H1 (cell line): ENCODE results near the gene SRXN1. TPM values are rescaled to one million over a fixed set of nuclear protein-coding genes. Genes with fewer than 3 reads are reported as not detected.

Experiments used
- CTCF ChIA-PET: fragments of 300-600 bp; sonication (Branson Sonifier 250); formaldehyde crosslinking; loops from one replicate; lab custom pipeline; 2021; ENCODE audit not compliant: partially characterized antibody; lab: Charles Lee
- POLR2A ChIA-PET: fragments of 300-600 bp; sonication (Branson Sonifier 250); formaldehyde crosslinking; loops from one replicate; lab custom pipeline; 2021; ENCODE audit warnings: inconsistent platforms; ENCODE audit not compliant: partially characterized antibody; lab: Charles Lee
- DNase-seq, 2 experiments: peaks; one replicate each; pipeline versions ENCODE4 v3.0.0 to v3.0.0-alpha.2; 2010 to 2022; ENCODE audit warnings: low spot score in 2 of 2, low read depth in 1 of 2, mixed read lengths in 1 of 2
- FAIRE-seq: peaks from 2 replicates; lab custom pipeline; 2011; peaks lifted over from hg19 to GRCh38; lab: Jason Lieb, UNC
- H2AFZ ChIP-seq: 2 replicates; pipeline ENCODE4 v1.8.1; 2012; ENCODE audit warnings: low read length, inconsistent platforms
- H2AK5ac ChIP-seq: 2 replicates; pipeline ENCODE4 v1.6.1; 2013; ENCODE audit warnings: low read depth, low read length
- H2BK120ac ChIP-seq: replicated peaks from 2 replicates; pipeline ENCODE3; 2013; ENCODE audit warnings: low read depth, low read length, inconsistent platforms
- H2BK12ac ChIP-seq: 2 replicates; pipeline ENCODE4 v1.6.1; 2013; ENCODE audit warnings: low read depth, low read length
- H2BK15ac ChIP-seq: 2 replicates; pipeline ENCODE4 v1.6.1; 2013; ENCODE audit warnings: low read length
- H2BK20ac ChIP-seq: 2 replicates; pipeline ENCODE4 v1.6.1; 2013; ENCODE audit warnings: low read length
- H2BK5ac ChIP-seq: 2 replicates; pipeline ENCODE4 v1.6.1; 2013; ENCODE audit warnings: low read depth, low read length
- H3K14ac ChIP-seq: 2 replicates; pipeline ENCODE4 v1.6.1; 2013; ENCODE audit warnings: inconsistent platforms; ENCODE audit not compliant: insufficient read length
- H3K18ac ChIP-seq: 2 replicates; pipeline ENCODE4 v1.6.1; 2013; ENCODE audit warnings: low read length; ENCODE audit errors: extremely low read depth
- H3K23ac ChIP-seq: 2 replicates; pipeline ENCODE4 v1.6.1; 2013; ENCODE audit warnings: inconsistent platforms; ENCODE audit not compliant: insufficient read length
- H3K23me2 ChIP-seq: 2 replicates; pipeline ENCODE4 v1.6.1; 2013; ENCODE audit warnings: low read depth, low read length
- H3K27ac ChIP-seq: 2 replicates; pipeline ENCODE4 v1.6.1; 2011; ENCODE audit warnings: low read depth, low read length, inconsistent platforms
- H3K27me3 ChIP-seq, 4 experiments: replicated peaks in 1 of 4; 1 replicate in 1 of 4; 2 replicates in 3 of 4; pipeline versions ENCODE4 v1.6.1 to v1.8.1; 2011 to 2013; ENCODE audit warnings: low read length in 3 of 4, mild to moderate bottlenecking in 3 of 4, inconsistent platforms in 2 of 4, mixed read lengths in 2 of 4, moderate library complexity in 1 of 4; ENCODE audit not compliant: control insufficient read depth in 3 of 4, insufficient read depth in 3 of 4; ENCODE audit errors: extremely low read depth in 1 of 4
- H3K36me3 ChIP-seq, 4 experiments: 2 replicates each; pipeline versions ENCODE4 v1.6.1 to v1.8.1; 2011 to 2013; ENCODE audit warnings: mild to moderate bottlenecking in 4 of 4, low read length in 3 of 4, moderate library complexity in 2 of 4, control low read depth in 1 of 4, inconsistent platforms in 1 of 4; ENCODE audit not compliant: insufficient read depth in 4 of 4, control insufficient read depth in 2 of 4
- H3K4ac ChIP-seq: replicated peaks from 2 replicates; pipeline ENCODE3; 2013; ENCODE audit warnings: low read length, low read depth, mixed read lengths, inconsistent platforms; ENCODE audit not compliant: insufficient read length
- H3K4me1 ChIP-seq, 4 experiments: replicated peaks in 1 of 4; 1 replicate in 1 of 4; 2 replicates in 3 of 4; pipeline versions ENCODE4 v1.6.1 to v1.8.1; 2011 to 2013; ENCODE audit warnings: low read length in 3 of 4, inconsistent platforms in 2 of 4, mixed read lengths in 1 of 4; ENCODE audit not compliant: insufficient read depth in 4 of 4, control insufficient read depth in 3 of 4
- H3K4me2 ChIP-seq, 2 experiments: 2 replicates each; pipeline versions ENCODE4 v1.6.1 to v1.8.1; 2011 to 2013; ENCODE audit warnings: low read depth in 2 of 2, low read length in 2 of 2, control low read depth in 1 of 2, inconsistent platforms in 1 of 2, mild to moderate bottlenecking in 1 of 2; ENCODE audit not compliant: insufficient read depth in 1 of 2
- H3K4me3 ChIP-seq, 4 experiments: fragments of 200-600, 300-600 bp in 1 of 4; sonication (generic), shearing (Covaris generic), sonication (Bioruptor Twin) in 1 of 4; 2 replicates each; pipeline versions ENCODE4 v1.5.1 to v1.8.1; 2011 to 2016; ENCODE audit warnings: low read length in 4 of 4, low read depth in 3 of 4, control low read depth in 2 of 4, inconsistent platforms in 2 of 4, mild to moderate bottlenecking in 2 of 4, mixed read lengths in 1 of 4, moderate library complexity in 1 of 4; ENCODE audit not compliant: insufficient read depth in 2 of 4; ENCODE audit errors: extremely low read depth in 1 of 4
- H3K56ac ChIP-seq: replicated peaks from 2 replicates; pipeline ENCODE3; 2013; ENCODE audit warnings: low read depth, mild to moderate bottlenecking, mixed read lengths, low read length, inconsistent platforms; ENCODE audit not compliant: insufficient read length
- H3K79me1 ChIP-seq: 2 replicates; pipeline ENCODE4 v1.6.1; 2013; ENCODE audit warnings: low read depth, low read length, control low read depth
- H3K79me2 ChIP-seq, 2 experiments: 2 replicates each; pipeline versions ENCODE4 v1.6.1 to v1.8.1; 2012 to 2013; ENCODE audit warnings: low read length in 2 of 2, mild to moderate bottlenecking in 2 of 2, inconsistent platforms in 1 of 2; ENCODE audit not compliant: insufficient read depth in 2 of 2, control insufficient read depth in 1 of 2
- H3K9ac ChIP-seq, 4 experiments: replicated peaks in 1 of 4; 1 replicate in 1 of 4; 2 replicates in 3 of 4; pipeline versions ENCODE4 v1.6.1 to v1.8.1; 2011 to 2013; ENCODE audit warnings: low read depth in 3 of 4, low read length in 3 of 4, control low read depth in 2 of 4, mild to moderate bottlenecking in 2 of 4, moderate library complexity in 2 of 4, inconsistent platforms in 1 of 4; ENCODE audit errors: extremely low read depth in 1 of 4
- H3K9me3 ChIP-seq, 2 experiments: 2 replicates each; pipeline versions ENCODE4 v1.6.1 to v1.8.1; 2012 to 2013; ENCODE audit warnings: mild to moderate bottlenecking in 2 of 2, moderate library complexity in 2 of 2, control low read depth in 1 of 2, inconsistent platforms in 1 of 2, low read depth in 1 of 2, low read length in 1 of 2, mixed read lengths in 1 of 2; ENCODE audit not compliant: insufficient read depth in 2 of 2
- H4K20me1 ChIP-seq, 2 experiments: replicated peaks in 1 of 2; 2 replicates each; pipeline versions ENCODE3 to v1.8.1; 2011 to 2013; ENCODE audit warnings: inconsistent platforms in 2 of 2, low read length in 2 of 2, mild to moderate bottlenecking in 1 of 2; ENCODE audit not compliant: insufficient read depth in 2 of 2, control insufficient read depth in 1 of 2
- H4K5ac ChIP-seq: 2 replicates; pipeline ENCODE4 v1.6.1; 2013; ENCODE audit warnings: low read length, low read depth, mixed read lengths, inconsistent platforms; ENCODE audit not compliant: insufficient read length
- H4K8ac ChIP-seq: 2 replicates; pipeline ENCODE4 v1.8.0; 2013; ENCODE audit warnings: mild to moderate bottlenecking, moderate library complexity, low read length, inconsistent platforms; ENCODE audit not compliant: insufficient read depth; ENCODE audit errors: extremely low read depth
- H4K91ac ChIP-seq: replicated peaks from 2 replicates; pipeline ENCODE3; 2013; ENCODE audit warnings: low read length, mixed read lengths, inconsistent platforms; ENCODE audit not compliant: insufficient read length
- KDM4A ChIP-seq: IDR thresholded peaks from one replicate; pipeline ENCODE4 v1.7.1; 2012; ENCODE audit warnings: low read depth, mild to moderate bottlenecking, moderate library complexity, low read length, inconsistent platforms; ENCODE audit not compliant: severe bottlenecking
- WGBS, 2 experiments: shearing (Covaris generic) in 1 of 2; methylation state at CpG; one replicate each; pipeline versions ENCODE4 v1.1.6 to v1.1.7; 2013 to 2015; ENCODE audit warnings: low lambda C conversion rate in 2 of 2, mixed read lengths in 2 of 2, inconsistent platforms in 1 of 2, low coverage in 1 of 2, missing lambda C conversion rate in 1 of 2; ENCODE audit not compliant: insufficient replicate concordance in 2 of 2, insufficient coverage in 1 of 2, insufficient read length in 1 of 2; ENCODE audit errors: extremely low coverage in 1 of 2, missing lambda C conversion rate in 1 of 2; 5-methylcytosine and 5-hydroxymethylcytosine counted together
- polyA plus RNA-seq, 7 experiments: library from polyadenylated mRNA; depleted of rRNA in 3 of 7; stranded (reverse) in 5 of 7; unstranded in 2 of 7; fragments of >200 nt in 5 of 7; fragments of 200-250 nt in 2 of 7; gene quantifications; 1 replicate in 5 of 7; 2 replicates in 1 of 7; 4 replicates in 1 of 7; pipeline versions ENCODE4 v1.2.1 to v1.2.3, GENCODE V29; 2011 to 2013; ENCODE audit warnings: missing spikeins in 2 of 7, mixed read lengths in 2 of 7
- total RNA-seq: library from RNA; stranded (reverse); fragmentation: NEBNext Ultra II Directional; extraction: Animal tissue kit (Norgen Biotek cat#: 25700); gene quantifications from 2 replicates; pipeline ENCODE4 v1.2.1, GENCODE V29; 2021

SRXN1 gene
- total and polyA plus RNA-seq, 2 of the 8 experiments (the other 6 are each of a cell fraction or from before 2014, with no cell fraction given), result 12.2 to 15.8 TPM

- WGBS, 2 experiments, result 91% methylated on average over 3 of the region's 3 CpGs; no CpG with 5 or more reads in 1 of the 2 experiments
- Histone ChIP-seq H4K8ac (no peak overlapping the region), H4K91ac (no peak overlapping the region), H4K5ac (no peak overlapping the region), H2AK5ac (no peak overlapping the region), H2AFZ (no peak overlapping the region), H3K23ac (no peak overlapping the region), H3K9ac (no peak overlapping the region), H3K36me3 (no peaks in the 10 kb centered on the region), H3K18ac (no peak overlapping the region), H3K27me3 (peaks cover 0 to 7% (median 0%) of the 10 kb centered on the region in 4 experiments; a peak in 3 of 7 replicates), H2BK120ac (no peak overlapping the region), H3K79me2 (no peaks in the 10 kb centered on the region), H2BK15ac (no peak overlapping the region), H2BK12ac (peak overlapping the region; percentile 51; the same call in 1 of the 2 replicates), H4K20me1 (peaks cover 0 to 3% of the 10 kb centered on the region in 2 experiments), H3K14ac (no peak overlapping the region), H3K4me3 (no peak overlapping the region), H3K56ac (no peak overlapping the region), H2BK5ac (no peak overlapping the region), H3K27ac (no peak overlapping the region), H3K9me3 (no peaks in the 10 kb centered on the region), H3K4me2 (no peak overlapping the region; a peak in 1 of 4 replicates), H3K23me2 (peaks cover 10% of the 10 kb centered on the region; the same call in 1 of the 2 replicates), H2BK20ac (no peak overlapping the region), H3K79me1 (no peaks in the 10 kb centered on the region), H3K4me1 (peaks cover 20 to 32% (median 22%) of the 10 kb centered on the region in 4 experiments), H3K4ac (no peak overlapping the region)
- TF ChIP-seq KDM4A, result no peak
- no peak for DNase-seq
- FAIRE-seq, result no peak
- CTCF ChIA-PET, result interaction anchor here (0.7 to 3.9 kb wide), 6 partner anchors 9 to 83 kb away, joined by 3 to 45 read pairs (median 6); no protein-coding TSS in a partner anchor
- POLR2A ChIA-PET, result interaction anchor here (1.2 to 1.8 kb wide), 2 partner anchors 10 to 70 kb away, joined by 3 to 4 read pairs; no protein-coding TSS in a partner anchor
Measured at GRCh38 chr20:654417-654750, 1.4 kb upstream of the SRXN1 start.
